SK-N-SH (cell line): ENCODE data around the gene SIM1. TPM values are rescaled to one million over a fixed set of nuclear protein-coding genes. Genes with fewer than 3 reads are reported as not detected.

Source experiments
- CTCF ChIA-PET: fragments of 300-600, 350-600 bp; formaldehyde crosslinking; extraction: SDS; loops from one replicate; lab custom pipeline; 2021; lab: Yijun Ruan, JAX
- POLR2A ChIA-PET: fragments of 350-600 bp; sonication (Branson Sonifier 250); formaldehyde crosslinking; extraction: SDS; loops from one replicate; lab custom pipeline; 2020; ENCODE audit warnings: antibody characterized with exemption, inconsistent platforms; lab: Yijun Ruan, JAX
- DNase-seq: peaks from one replicate; pipeline ENCODE4 v3.0.0; 2012
- H2AFZ ChIP-seq: fragments of 200-600 bp; sonication (generic); 2 replicates; pipeline ENCODE4 v1.8.1; 2016; ENCODE audit warnings: antibody characterized with exemption, mild to moderate bottlenecking, low read depth
- H3F3A ChIP-seq: fragments of 200-600 bp; sonication (generic); replicated peaks from 2 replicates; pipeline ENCODE3; 2016; ENCODE audit warnings: antibody characterized with exemption, mild to moderate bottlenecking; ENCODE audit not compliant: insufficient read depth
- H3K27ac ChIP-seq, 2 experiments: fragments of 200-500 bp in 1 of 2; fragments of 200-600 bp in 1 of 2; sonication (Bioruptor generic) in 1 of 2; sonication (generic), shearing (Covaris generic) in 1 of 2; 2 replicates each; pipeline versions ENCODE4 v1.5.1 to v1.6.1; 2014 to 2016; ENCODE audit warnings: low read depth in 2 of 2, inconsistent platforms in 1 of 2, low read length in 1 of 2, mild to moderate bottlenecking in 1 of 2, mixed read lengths in 1 of 2
- H3K27me3 ChIP-seq: fragments of 200-600 bp; sonication (generic), shearing (Covaris generic); 2 replicates; pipeline ENCODE4 v1.6.1; 2016; ENCODE audit warnings: mixed run types; ENCODE audit not compliant: insufficient read depth
- H3K36me3 ChIP-seq, 2 experiments: fragments of 200-500 bp in 1 of 2; fragments of 200-600 bp in 1 of 2; sonication (Bioruptor generic) in 1 of 2; sonication (generic) in 1 of 2; replicated peaks in 1 of 2; 2 replicates each; pipeline versions ENCODE3 to v1.5.1; 2014 to 2016; ENCODE audit warnings: low read length in 1 of 2, mild to moderate bottlenecking in 1 of 2; ENCODE audit not compliant: insufficient read depth in 2 of 2, control insufficient read depth in 1 of 2
- H3K4me1 ChIP-seq, 2 experiments: fragments of 200-500 bp in 1 of 2; fragments of 200-600 bp in 1 of 2; sonication (Bioruptor generic) in 1 of 2; sonication (generic), shearing (Covaris generic) in 1 of 2; 2 replicates each; pipeline versions ENCODE4 v1.5.1 to v1.6.1; 2014 to 2016; ENCODE audit warnings: low read depth in 1 of 2, low read length in 1 of 2, mixed run types in 1 of 2; ENCODE audit not compliant: insufficient read depth in 2 of 2, control insufficient read depth in 1 of 2
- H3K4me2 ChIP-seq: fragments of 200-600 bp; sonication (generic), shearing (Covaris generic); 2 replicates; pipeline ENCODE4 v1.6.1; 2017; ENCODE audit warnings: mixed run types
- H3K4me3 ChIP-seq, 2 experiments: fragments of 200-500 bp in 1 of 2; fragments of 200-600 bp in 1 of 2; sonication (Bioruptor generic) in 1 of 2; sonication (generic), shearing (Covaris generic) in 1 of 2; 2 replicates each; pipeline versions ENCODE4 v1.5.1 to v1.8.1; 2014 to 2016; ENCODE audit warnings: low read depth in 2 of 2, inconsistent platforms in 1 of 2, low read length in 1 of 2, mild to moderate bottlenecking in 1 of 2, mixed read lengths in 1 of 2, moderate library complexity in 1 of 2
- H3K79me2 ChIP-seq: fragments of 200-600 bp; sonication (generic); 2 replicates; pipeline ENCODE4 v1.8.1; 2017; ENCODE audit warnings: mild to moderate bottlenecking; ENCODE audit not compliant: insufficient read depth
- H3K9ac ChIP-seq: fragments of 200-600 bp; sonication (generic); 2 replicates; pipeline ENCODE4 v1.6.1; 2017; ENCODE audit warnings: mixed run types
- H3K9me2 ChIP-seq: fragments of 200-600 bp; sonication (generic); 2 replicates; pipeline ENCODE4 v1.6.1; 2017; ENCODE audit warnings: mixed run types
- H3K9me3 ChIP-seq: fragments of 200-600 bp; sonication (generic); 2 replicates; pipeline ENCODE4 v1.6.1; 2017; ENCODE audit warnings: mixed run types, mild to moderate bottlenecking, moderate library complexity
- H4K20me1 ChIP-seq: fragments of 200-600 bp; sonication (generic); 2 replicates; pipeline ENCODE4 v1.6.1; 2017; ENCODE audit warnings: mild to moderate bottlenecking, mixed run types; ENCODE audit not compliant: insufficient read depth
- EP300 ChIP-seq, 2 experiments: IDR thresholded peaks; 2 replicates each; pipeline versions ENCODE4 v1.4.0 to v1.6.1; 2012; ENCODE audit warnings: borderline replicate concordance in 1 of 2, low read depth in 1 of 2, low read length in 1 of 2
- FOSL2 ChIP-seq: IDR thresholded peaks from 2 replicates; pipeline ENCODE4 v1.4.0; 2012; ENCODE audit warnings: low read depth, mild to moderate bottlenecking, moderate library complexity, borderline replicate concordance
- FOXJ3 ChIP-seq: sonication (generic); formaldehyde crosslinking; IDR thresholded peaks from 2 replicates; pipeline ENCODE4 v1.5.1; 2020; ENCODE audit warnings: mild to moderate bottlenecking, missing genetic modification reagents
- JUND ChIP-seq: IDR thresholded peaks from 2 replicates; pipeline ENCODE4 v1.4.0; 2012
- MEF2A ChIP-seq: IDR thresholded peaks from 2 replicates; pipeline ENCODE4 v1.4.0; 2012; ENCODE audit warnings: low read depth, borderline replicate concordance
- MXI1 ChIP-seq: IDR thresholded peaks from 2 replicates; pipeline ENCODE4 v1.6.1; 2012; ENCODE audit warnings: mild to moderate bottlenecking, low read depth, low read length, improper control_type of control experiment
- NFIC ChIP-seq: IDR thresholded peaks from 2 replicates; pipeline ENCODE4 v1.4.0; 2012; ENCODE audit warnings: borderline replicate concordance
- NRF1 ChIP-seq: IDR thresholded peaks from 2 replicates; pipeline ENCODE4 v1.6.1; 2012; ENCODE audit warnings: low read depth, mild to moderate bottlenecking, low read length
- RAD21 ChIP-seq: IDR thresholded peaks from 2 replicates; pipeline ENCODE4 v1.6.1; 2012; ENCODE audit warnings: mild to moderate bottlenecking, low read length
- RCOR1 ChIP-seq: fragments of 150-350 bp; IDR thresholded peaks from 2 replicates; pipeline ENCODE4 v1.6.1; 2017; ENCODE audit warnings: antibody characterized with exemption, low read length
- SMC3 ChIP-seq: IDR thresholded peaks from 2 replicates; pipeline ENCODE4 v1.6.1; 2012; ENCODE audit warnings: low read depth, low read length, improper control_type of control experiment
- TAF1 ChIP-seq: IDR thresholded peaks from 2 replicates; pipeline ENCODE4 v1.6.1; 2012; ENCODE audit warnings: low read depth, mild to moderate bottlenecking, low read length, moderate library complexity, borderline replicate concordance
- USF1 ChIP-seq: IDR thresholded peaks from 2 replicates; pipeline ENCODE4 v1.4.0; 2012; ENCODE audit warnings: low read depth, borderline replicate concordance
- WGBS: methylation state at CpG from one replicate; pipeline ENCODE4 v1.1.6; 2017; ENCODE audit warnings: low lambda C conversion rate; 5-methylcytosine and 5-hydroxymethylcytosine counted together
- polyA plus RNA-seq, 3 experiments: library from polyadenylated mRNA; depleted of rRNA; stranded (reverse); fragments of >200 nt; gene quantifications; 2 replicates each; pipeline ENCODE4 v1.2.3, GENCODE V29; 2012

The SIM1 gene
- polyA plus RNA-seq, 1 of the 3 experiments (the other 2 are of a cell fraction) = not detected

GRCh38 chr6:100453701-100454521, 10.8 kb downstream of the SIM1 start:
- H3K4me2 ChIP-seq = peak overlapping the region; percentile 49; the same call in 1 of the 2 replicates
- CTCF ChIA-PET = interaction anchor here (1.0 to 1.9 kb wide), 2 partner anchors 9 kb away, joined by 3 to 5 read pairs; no protein-coding TSS in a partner anchor
- no peak for TF ChIP-seq FOSL2
- TF ChIP-seq TAF1 = no peak
- TF ChIP-seq JUND = no peak
- no peak for TF ChIP-seq USF1
- TF ChIP-seq NRF1 = no peak
- no peak for TF ChIP-seq MXI1
- TF ChIP-seq, all 33 proteins: peak for 0

DNA sequence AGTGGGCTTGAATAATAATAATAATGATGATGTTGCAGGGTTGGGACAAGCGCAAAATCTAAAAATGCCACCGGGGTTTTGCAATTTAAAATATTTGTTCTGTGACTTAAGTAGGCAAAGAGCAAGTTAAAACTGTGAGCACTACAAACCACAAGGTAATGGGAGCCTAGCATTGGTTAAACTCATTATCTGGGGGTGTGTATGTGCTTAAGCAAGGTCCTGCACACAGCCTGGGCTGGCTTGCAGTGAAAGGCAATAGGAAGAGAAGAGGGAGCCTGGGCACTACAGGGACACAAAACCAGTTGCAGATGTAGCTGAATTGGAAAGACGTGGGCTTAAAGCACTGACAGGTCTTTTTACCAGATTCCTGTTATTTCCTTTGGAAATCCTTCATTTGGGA, 11.7 kb downstream of the SIM1 start:
- no peaks in the 10 kb centered on the region for H3F3A ChIP-seq
- H3K9me2 ChIP-seq = no peaks in the 10 kb centered on the region
- ChIA-PET POLR2A (no interaction called here), CTCF (interaction anchor here (1.0 to 1.9 kb wide), 2 partner anchors 8 to 10 kb away, joined by 3 to 5 read pairs; no protein-coding TSS in a partner anchor)
- DNase-seq = no peak
- H3K4me2 ChIP-seq = no peak overlapping the region
- H2AFZ ChIP-seq = no peak overlapping the region
- H3K9me3 ChIP-seq = no peaks in the 10 kb centered on the region
- TF ChIP-seq EP300 (IDR thresholded peaks at IDR 0.05; ENCODE audit: borderline replicate concordance in 1 of 2, low read depth in 1 of 2, low read length in 1 of 2) = no peak
- H3K9ac ChIP-seq = no peak overlapping the region
- 8% methylated on average over 3 of the region's 3 CpGs for WGBS
- no peak overlapping the region for H3K4me3 ChIP-seq
- no peaks in the 10 kb centered on the region for H3K4me1 ChIP-seq
- no peaks in the 10 kb centered on the region for H4K20me1 ChIP-seq
- no peak overlapping the region for H3K27ac ChIP-seq
- no peaks in the 10 kb centered on the region for H3K79me2 ChIP-seq
- peaks cover 97% of the 10 kb centered on the region for H3K27me3 ChIP-seq
- no peaks in the 10 kb centered on the region for H3K36me3 ChIP-seq

More at GRCh38 chr6:100453701-100454521, 10.8 kb downstream of the SIM1 start:
- Histone ChIP-seq H3K9me2 (no peaks in the 10 kb centered on the region), H2AFZ (no peak overlapping the region), H3K4me3 (no peak overlapping the region), H3K36me3 (no peaks in the 10 kb centered on the region), H3K79me2 (no peaks in the 10 kb centered on the region), H3K27me3 (peaks cover 97% of the 10 kb centered on the region), H3K27ac (no peak overlapping the region), H4K20me1 (no peaks in the 10 kb centered on the region), H3F3A (no peaks in the 10 kb centered on the region), H3K9ac (no peak overlapping the region), H3K4me1 (no peaks in the 10 kb centered on the region), H3K9me3 (no peaks in the 10 kb centered on the region)
- POLR2A ChIA-PET = no interaction called here
- 12% methylated on average over 16 of the region's 36 CpGs for WGBS
- DNase-seq = no peak

- Histone ChIP-seq H3K27me3 (peaks cover 97% of the 10 kb centered on the region), H3F3A (no peaks in the 10 kb centered on the region), H3K36me3 (no peaks in the 10 kb centered on the region), H2AFZ (no peak overlapping the region), H3K9ac (no peak overlapping the region), H4K20me1 (no peaks in the 10 kb centered on the region), H3K4me1 (no peaks in the 10 kb centered on the region; a peak in 1 of 4 replicates), H3K27ac (no peak overlapping the region), H3K9me3 (no peaks in the 10 kb centered on the region), H3K4me3 (no peak overlapping the region), H3K79me2 (no peaks in the 10 kb centered on the region), H3K4me2 (no peak overlapping the region), H3K9me2 (no peaks in the 10 kb centered on the region)
- no peak for TF ChIP-seq RCOR1
- TF ChIP-seq SMC3 = no peak
- no peak for TF ChIP-seq FOXJ3 (CRISPR knock-in tag)
- TF ChIP-seq USF1 = no peak
- TF ChIP-seq MEF2A = no peak
- no peak for TF ChIP-seq NFIC
- no peak for TF ChIP-seq JUND
- TF ChIP-seq RAD21 = no peak
- DNase-seq = no peak
- ChIA-PET POLR2A (no interaction called here), CTCF (interaction anchor here (0.7 to 1.9 kb wide), 4 partner anchors 10 to 352 kb away, joined by 3 to 5 read pairs (median 4); partner anchors contain the start of gene SIM1)
- 0% methylated on average over 1 of the region's 1 CpG for WGBS
Measured at GRCh38 chr6:100451577-100451976, 13.1 kb downstream of the SIM1 start.
